Measurements from ENCODE around the gene IL18R1.

Gene IL18R1

DNA sequence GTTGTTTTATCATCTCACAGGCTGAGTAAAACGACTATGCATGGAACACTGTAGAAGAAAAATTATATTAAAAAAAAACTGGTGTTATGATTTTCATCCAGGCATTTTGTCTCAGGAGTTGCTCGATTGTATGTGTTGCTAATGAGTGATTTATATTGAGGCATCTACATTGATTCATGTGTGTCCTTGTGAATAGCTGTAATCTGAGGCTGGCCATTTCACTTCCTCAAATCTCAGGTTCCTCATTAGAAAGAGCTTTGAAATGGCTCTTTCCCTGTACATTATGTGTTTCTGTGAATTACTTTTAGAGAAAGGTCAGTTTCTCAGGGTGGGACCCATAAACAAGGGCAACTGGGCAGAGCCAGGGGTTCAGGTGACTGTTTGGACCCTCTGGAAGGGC, 2.3 kb downstream of the IL18R1 start:
- no peak for TF ChIP-seq CTCF (IDR thresholded peaks at IDR 0.05; ENCODE audit: low read depth, low read length, missing control alignments)
- H3K4me3 ChIP-seq (ENCODE audit: low read depth, low read length), result no peak overlapping the region
- in situ Hi-C loops (cut with HindIII; ENCODE audit: low sequenced_read_pairs), result no loop called here
- DNase-seq (ENCODE audit: low read depth), result no peak

- in situ Hi-C loops (cut with HindIII; ENCODE audit: low sequenced_read_pairs), result no loop called here
- TF ChIP-seq CTCF (IDR thresholded peaks at IDR 0.05; ENCODE audit: low read depth, low read length, missing control alignments), result no peak
- H3K4me3 ChIP-seq (ENCODE audit: low read depth, low read length), result no peak overlapping the region
- DNase-seq (ENCODE audit: low read depth), result no peak
Measured at GRCh38 chr2:102358496-102358895, 2.9 kb downstream of the IL18R1 start.

- DNase-seq (ENCODE audit: low read depth), result no peak
- in situ Hi-C loops (cut with HindIII; ENCODE audit: low sequenced_read_pairs), result no loop called here
- H3K4me3 ChIP-seq (ENCODE audit: low read depth, low read length), result no peak overlapping the region
- no peak for TF ChIP-seq CTCF (IDR thresholded peaks at IDR 0.05; ENCODE audit: low read depth, low read length, missing control alignments)
Measured at GRCh38 chr2:102359527-102359926, 3.9 kb downstream of the IL18R1 start.

DNA sequence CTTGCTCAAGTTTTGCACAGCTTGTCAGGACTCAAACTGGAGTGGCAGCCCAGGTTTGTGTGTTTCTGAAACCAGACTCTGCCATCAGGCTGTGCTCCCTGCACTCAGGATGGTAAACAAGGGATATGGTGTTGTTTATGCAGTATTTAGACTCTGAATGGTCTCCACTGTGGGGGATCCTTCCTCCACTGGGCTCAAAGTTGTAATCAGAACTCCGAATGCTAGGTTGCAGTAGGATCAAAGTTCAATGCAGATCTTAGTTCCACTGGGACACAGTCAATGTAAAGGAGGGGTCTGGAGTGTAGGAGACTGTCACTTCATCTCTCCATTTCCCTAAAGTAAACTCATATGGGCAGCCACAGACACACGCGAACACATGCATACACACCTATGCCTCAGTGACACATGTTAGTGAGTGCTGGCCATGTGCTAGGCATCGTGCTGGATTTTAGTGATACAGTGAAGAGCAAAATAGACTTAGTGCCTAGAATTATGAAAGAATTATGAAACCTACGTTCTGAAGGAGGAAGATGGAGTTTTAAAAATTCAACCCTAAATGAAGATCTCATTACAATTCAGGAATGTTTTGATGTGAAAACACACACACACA, 6.1 kb downstream of the IL18R1 start:
- no peak for TF ChIP-seq CTCF (IDR thresholded peaks at IDR 0.05; ENCODE audit: low read depth, low read length, missing control alignments)
- in situ Hi-C loops (cut with HindIII; ENCODE audit: low sequenced_read_pairs), result no loop called here
- no peak for DNase-seq (ENCODE audit: low read depth)
- H3K4me3 ChIP-seq (ENCODE audit: low read depth, low read length), result no peak overlapping the region

DNA sequence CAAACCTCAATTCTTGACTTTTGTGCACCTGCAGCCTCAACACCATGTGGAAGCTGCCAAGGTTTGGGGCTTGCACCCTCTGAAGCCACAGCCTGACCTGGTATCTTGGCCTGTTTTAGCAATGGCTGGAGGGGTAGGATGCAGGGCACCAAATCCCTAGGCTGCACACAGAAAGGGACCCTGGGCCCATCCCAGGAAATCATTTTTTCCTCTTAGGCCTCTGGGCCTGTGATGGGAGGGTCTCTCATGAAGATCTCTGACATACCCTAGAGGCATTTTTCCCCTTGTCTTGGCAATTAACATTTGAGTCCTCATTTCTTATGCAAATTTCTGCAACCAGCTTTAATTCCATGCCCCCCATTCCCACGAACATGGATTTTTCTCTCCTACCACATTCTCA, 10.2 kb downstream of the IL18R1 start:
- DNase-seq (ENCODE audit: low read depth), result no peak
- in situ Hi-C loops (cut with HindIII; ENCODE audit: low sequenced_read_pairs), result no loop called here
- no peak overlapping the region for H3K4me3 ChIP-seq (ENCODE audit: low read depth, low read length)
- TF ChIP-seq CTCF (IDR thresholded peaks at IDR 0.05; ENCODE audit: low read depth, low read length, missing control alignments), result no peak

GRCh38 chr2:102366406-102367112, 11.0 kb downstream of the IL18R1 start:
- DNase-seq (ENCODE audit: low read depth), result no peak
- TF ChIP-seq CTCF (IDR thresholded peaks at IDR 0.05; ENCODE audit: low read depth, low read length, missing control alignments), result no peak
- H3K4me3 ChIP-seq (ENCODE audit: low read depth, low read length), result no peak overlapping the region
- in situ Hi-C loops (cut with HindIII; ENCODE audit: low sequenced_read_pairs), result no loop called here
